Measurements from ENCODE around the gene CD300LB.

GRCh38 chr17:74471341-74471740 is 59.9 kb downstream of the CD300LB start:
- no peak for TF ChIP-seq CTCF (IDR thresholded peaks at IDR 0.05; ENCODE audit: insufficient read depth, low read depth, low read length)
- TF ChIP-seq EZH2 (IDR thresholded peaks at IDR 0.05; ENCODE audit: insufficient read depth, low read length), result no peak

Data from astrocyte (in vitro differentiated cells and primary cell).